ENCODE measurements around the gene JDP2. TPM values are rescaled to one million over a fixed set of nuclear protein-coding genes. Genes with fewer than 3 reads are reported as not detected.
A peak's percentile ranks its signal among the peaks of the same experiment; 100 is the strongest.

Gene JDP2
- total and polyA plus RNA-seq, 7 donors: 11.0 to 73.2 (median 37.2) TPM

DNA sequence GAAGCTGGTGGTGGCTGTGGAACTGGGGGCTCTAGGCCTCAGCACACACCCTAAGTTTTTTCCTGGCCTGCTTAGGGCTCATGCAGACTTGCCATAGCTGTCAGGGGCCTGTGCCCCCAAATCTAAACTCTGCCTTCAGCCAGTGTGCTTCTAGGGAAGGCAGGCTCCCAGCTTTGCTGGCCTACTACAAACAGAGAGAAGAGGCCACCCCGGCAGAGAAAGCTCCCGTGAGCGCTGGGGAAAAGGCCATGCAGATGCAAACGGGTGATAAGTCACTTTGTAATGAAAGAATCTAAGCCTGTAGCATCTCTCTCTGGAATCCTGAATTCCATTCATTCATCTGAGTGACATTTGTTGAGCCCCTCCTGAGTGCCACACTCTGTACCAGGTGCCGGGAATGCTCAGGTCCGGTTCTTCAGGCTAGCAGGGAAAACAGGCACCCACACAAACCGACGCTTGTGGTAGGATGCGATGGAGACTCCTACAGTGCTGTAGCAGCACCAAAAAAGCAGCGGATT is 29.9 kb downstream of the JDP2 start:
- TF ChIP-seq, protein P1, sequence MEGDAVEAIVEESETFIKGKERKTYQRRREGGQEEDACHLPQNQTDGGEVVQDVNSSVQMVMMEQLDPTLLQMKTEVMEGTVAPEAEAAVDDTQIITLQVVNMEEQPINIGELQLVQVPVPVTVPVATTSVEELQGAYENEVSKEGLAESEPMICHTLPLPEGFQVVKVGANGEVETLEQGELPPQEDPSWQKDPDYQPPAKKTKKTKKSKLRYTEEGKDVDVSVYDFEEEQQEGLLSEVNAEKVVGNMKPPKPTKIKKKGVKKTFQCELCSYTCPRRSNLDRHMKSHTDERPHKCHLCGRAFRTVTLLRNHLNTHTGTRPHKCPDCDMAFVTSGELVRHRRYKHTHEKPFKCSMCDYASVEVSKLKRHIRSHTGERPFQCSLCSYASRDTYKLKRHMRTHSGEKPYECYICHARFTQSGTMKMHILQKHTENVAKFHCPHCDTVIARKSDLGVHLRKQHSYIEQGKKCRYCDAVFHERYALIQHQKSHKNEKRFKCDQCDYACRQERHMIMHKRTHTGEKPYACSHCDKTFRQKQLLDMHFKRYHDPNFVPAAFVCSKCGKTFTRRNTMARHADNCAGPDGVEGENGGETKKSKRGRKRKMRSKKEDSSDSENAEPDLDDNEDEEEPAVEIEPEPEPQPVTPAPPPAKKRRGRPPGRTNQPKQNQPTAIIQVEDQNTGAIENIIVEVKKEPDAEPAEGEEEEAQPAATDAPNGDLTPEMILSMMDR (IDR thresholded peaks at IDR 0.05): no peak
- WGBS, 3 donors: 82 to 92% (median 83%) methylated on average over 10 of the region's 10 CpGs
- Histone ChIP-seq H3K4me3 (no peak overlapping the region), H3K27ac (peak overlapping the region; percentile 81), H3K9me3 (no peaks in the 10 kb centered on the region), H3K4me1 (peaks cover 78% of the 10 kb centered on the region), H3K27me3 (ENCODE audit: insufficient read depth in 3 of 3, low read length in 2 of 3) (no peaks in the 10 kb centered on the region), H3K36me3 (ENCODE audit: insufficient read depth in 1 of 2, low read depth in 1 of 2) (peaks cover 6 to 39% of the 10 kb centered on the region in 2 donors)
- intact Hi-C loops (cut with DNase I): no loop called here
- DNase-seq: no peak
- ATAC-seq: no peak

- intact Hi-C loops (cut with DNase I): no loop called here
- 66 to 99% (median 84%) methylated on average over 3 of the region's 3 CpGs for WGBS, 3 donors
- no peaks in the 10 kb centered on the region for H3K27me3 ChIP-seq (ENCODE audit: insufficient read depth in 3 of 3, low read length in 2 of 3)
- H3K4me3 ChIP-seq: no peak overlapping the region
- peaks cover 6 to 45% of the 10 kb centered on the region in 2 donors for H3K36me3 ChIP-seq (ENCODE audit: insufficient read depth in 1 of 2, low read depth in 1 of 2)
- ATAC-seq (no peak), DNase-seq (no peak)
- H3K4me1 ChIP-seq: peaks cover 72% of the 10 kb centered on the region
- H3K27ac ChIP-seq: peak overlapping the region; percentile 81
- TF ChIP-seq, protein P1 (IDR thresholded peaks at IDR 0.05): no peak
- H3K9me3 ChIP-seq: no peaks in the 10 kb centered on the region
These were observed 30.5 kb downstream of the JDP2 start for GRCh38 chr14:75458305-75458704.

- Histone ChIP-seq H3K27me3 (ENCODE audit: insufficient read depth in 3 of 3, low read length in 2 of 3) (no peaks in the 10 kb centered on the region), H3K27ac (peak overlapping the region; percentile 81), H3K4me3 (no peak overlapping the region), H3K4me1 (peaks cover 63% of the 10 kb centered on the region), H3K36me3 (ENCODE audit: insufficient read depth in 1 of 2, low read depth in 1 of 2) (peaks cover 6 to 52% of the 10 kb centered on the region in 2 donors), H3K9me3 (no peaks in the 10 kb centered on the region)
- TF ChIP-seq, protein P1 (IDR thresholded peaks at IDR 0.05): no peak
- intact Hi-C loops (cut with DNase I): no loop called here
- 16 to 32% (median 23%) methylated on average over 12 of the region's 12 CpGs for WGBS, 3 donors
- ATAC-seq (peak; percentile 31 to 82 (median 75)), DNase-seq (peak in 1 of 2 donors; percentile 84)
These were observed 31.4 kb downstream of the JDP2 start for GRCh38 chr14:75459099-75459741.

- peaks cover 6 to 55% of the 10 kb centered on the region in 2 donors for H3K36me3 ChIP-seq (ENCODE audit: insufficient read depth in 1 of 2, low read depth in 1 of 2)
- DNase-seq (no peak), ATAC-seq (no peak)
- H3K4me3 ChIP-seq: no peak overlapping the region
- H3K9me3 ChIP-seq: no peaks in the 10 kb centered on the region
- peak overlapping the region; percentile 81 for H3K27ac ChIP-seq
- intact Hi-C loops (cut with DNase I): no loop called here
- 86 to 95% (median 88%) methylated on average over 1 of the region's 1 CpG for WGBS, 3 donors
- H3K27me3 ChIP-seq (ENCODE audit: insufficient read depth in 3 of 3, low read length in 2 of 3): no peaks in the 10 kb centered on the region
- TF ChIP-seq, protein P1 (IDR thresholded peaks at IDR 0.05): no peak
- H3K4me1 ChIP-seq: peaks cover 59% of the 10 kb centered on the region
These were observed 32.0 kb downstream of the JDP2 start for GRCh38 chr14:75459791-75460190.
